ENCODE measurements around the gene FAM185A.

DNA sequence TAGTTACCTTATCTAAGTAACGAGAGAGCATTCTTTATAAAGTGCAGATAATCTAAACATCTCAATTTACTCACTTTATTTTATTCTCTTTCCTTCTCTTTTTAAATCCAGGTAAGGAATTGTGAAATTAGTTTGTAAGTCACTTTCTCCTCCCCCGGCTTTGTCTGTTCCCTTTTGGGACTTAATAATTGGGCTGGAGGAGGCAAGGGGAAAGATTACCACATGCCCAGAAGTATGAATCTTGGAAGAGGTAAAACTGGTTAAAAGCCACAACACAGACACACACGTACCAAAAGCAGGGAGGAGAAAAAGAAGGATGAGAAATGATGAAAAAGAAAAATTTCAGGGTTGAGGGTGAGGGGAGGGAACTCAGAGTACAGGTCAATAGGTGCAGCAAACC lies 100.7 kb downstream of the FAM185A start:
- TF ChIP-seq, protein P1, sequence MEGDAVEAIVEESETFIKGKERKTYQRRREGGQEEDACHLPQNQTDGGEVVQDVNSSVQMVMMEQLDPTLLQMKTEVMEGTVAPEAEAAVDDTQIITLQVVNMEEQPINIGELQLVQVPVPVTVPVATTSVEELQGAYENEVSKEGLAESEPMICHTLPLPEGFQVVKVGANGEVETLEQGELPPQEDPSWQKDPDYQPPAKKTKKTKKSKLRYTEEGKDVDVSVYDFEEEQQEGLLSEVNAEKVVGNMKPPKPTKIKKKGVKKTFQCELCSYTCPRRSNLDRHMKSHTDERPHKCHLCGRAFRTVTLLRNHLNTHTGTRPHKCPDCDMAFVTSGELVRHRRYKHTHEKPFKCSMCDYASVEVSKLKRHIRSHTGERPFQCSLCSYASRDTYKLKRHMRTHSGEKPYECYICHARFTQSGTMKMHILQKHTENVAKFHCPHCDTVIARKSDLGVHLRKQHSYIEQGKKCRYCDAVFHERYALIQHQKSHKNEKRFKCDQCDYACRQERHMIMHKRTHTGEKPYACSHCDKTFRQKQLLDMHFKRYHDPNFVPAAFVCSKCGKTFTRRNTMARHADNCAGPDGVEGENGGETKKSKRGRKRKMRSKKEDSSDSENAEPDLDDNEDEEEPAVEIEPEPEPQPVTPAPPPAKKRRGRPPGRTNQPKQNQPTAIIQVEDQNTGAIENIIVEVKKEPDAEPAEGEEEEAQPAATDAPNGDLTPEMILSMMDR (IDR thresholded peaks at IDR 0.05): no peak
- TF ChIP-seq POLR2A (IDR thresholded peaks at IDR 0.05): no peak
- no peak for TF ChIP-seq POLR2AphosphoS5 (IDR thresholded peaks at IDR 0.05)

All from suprapubic skin (tissue), 4 donors.